HuH-7.5 (cell line): ENCODE measurements around the gene MFN2.
"Not testable (repeated sequence)": the region's sequence is repeated elsewhere in the genome, so short reads cannot be mapped to it uniquely, and the experiment has no call there.

Source experiments
- DNase-seq: peaks from one replicate; pipeline ENCODE4 v3.0.0; 2011; ENCODE audit warnings: low spot score

MFN2 gene

DNA sequence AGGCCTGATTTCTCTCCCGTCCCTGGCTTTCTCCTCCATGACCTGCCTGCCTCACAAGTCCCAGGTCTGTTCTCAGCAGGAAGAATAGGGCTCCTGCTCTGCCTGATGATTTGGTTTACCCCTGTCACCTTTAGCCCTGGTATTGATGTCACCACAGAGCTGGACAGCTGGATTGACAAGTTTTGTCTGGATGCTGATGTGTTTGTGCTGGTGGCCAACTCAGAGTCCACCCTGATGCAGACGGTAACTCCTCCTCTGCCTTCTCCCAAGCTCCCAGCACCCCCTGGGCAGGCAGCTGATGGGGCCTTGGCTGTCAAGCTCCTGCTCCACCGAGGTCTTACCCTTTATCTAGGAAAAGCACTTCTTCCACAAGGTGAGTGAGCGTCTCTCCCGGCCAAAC lies 18.4 kb downstream of the MFN2 start:
- no peak for DNase-seq

DNA sequence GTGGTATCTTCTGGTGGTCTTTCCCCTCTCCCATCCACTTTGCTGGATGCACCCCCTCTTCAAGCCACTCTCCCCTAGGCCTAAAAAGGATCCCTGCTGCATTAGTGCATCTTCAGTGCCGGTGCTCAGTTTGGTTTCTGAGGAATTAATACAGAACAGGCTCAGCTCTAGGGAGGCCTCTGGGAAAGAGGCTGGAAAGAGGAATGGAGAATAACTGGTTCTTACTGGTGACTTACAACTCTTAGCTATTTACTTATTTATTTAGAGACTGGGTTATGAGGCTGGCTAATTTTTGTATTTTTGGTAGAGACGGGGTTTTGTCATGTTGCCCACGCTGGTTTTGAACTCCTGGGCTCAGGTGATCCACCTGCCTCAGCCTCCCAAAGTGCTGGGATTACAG lies 19.0 kb downstream of the MFN2 start:
- DNase-seq: no peak

- DNase-seq: no peak
Observed at GRCh38 chr1:12001249-12001917, 21.1 kb downstream of the MFN2 start.

- DNase-seq: no peak
Observed at GRCh38 chr1:12001996-12002493, 21.8 kb downstream of the MFN2 start.

DNA sequence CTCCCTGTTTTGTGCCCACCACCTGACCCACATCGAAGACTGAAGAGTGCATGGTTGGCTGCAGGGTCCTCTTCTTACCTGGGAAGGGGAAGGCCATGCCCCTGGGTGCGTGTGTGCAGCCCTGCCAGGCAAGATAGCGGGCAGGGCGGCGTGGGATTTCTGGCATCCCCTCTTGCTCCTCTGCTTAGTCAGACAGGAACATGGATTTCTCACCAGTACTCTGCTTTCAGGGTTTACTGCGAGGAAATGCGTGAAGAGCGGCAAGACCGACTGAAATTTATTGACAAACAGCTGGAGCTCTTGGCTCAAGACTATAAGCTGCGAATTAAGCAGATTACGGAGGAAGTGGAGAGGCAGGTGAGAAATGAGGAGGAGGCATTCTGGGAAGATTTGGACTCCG lies 23.5 kb downstream of the MFN2 start:
- no peak for DNase-seq

- DNase-seq: no peak
Observed at GRCh38 chr1:12005488-12006166, 25.4 kb downstream of the MFN2 start.

DNA sequence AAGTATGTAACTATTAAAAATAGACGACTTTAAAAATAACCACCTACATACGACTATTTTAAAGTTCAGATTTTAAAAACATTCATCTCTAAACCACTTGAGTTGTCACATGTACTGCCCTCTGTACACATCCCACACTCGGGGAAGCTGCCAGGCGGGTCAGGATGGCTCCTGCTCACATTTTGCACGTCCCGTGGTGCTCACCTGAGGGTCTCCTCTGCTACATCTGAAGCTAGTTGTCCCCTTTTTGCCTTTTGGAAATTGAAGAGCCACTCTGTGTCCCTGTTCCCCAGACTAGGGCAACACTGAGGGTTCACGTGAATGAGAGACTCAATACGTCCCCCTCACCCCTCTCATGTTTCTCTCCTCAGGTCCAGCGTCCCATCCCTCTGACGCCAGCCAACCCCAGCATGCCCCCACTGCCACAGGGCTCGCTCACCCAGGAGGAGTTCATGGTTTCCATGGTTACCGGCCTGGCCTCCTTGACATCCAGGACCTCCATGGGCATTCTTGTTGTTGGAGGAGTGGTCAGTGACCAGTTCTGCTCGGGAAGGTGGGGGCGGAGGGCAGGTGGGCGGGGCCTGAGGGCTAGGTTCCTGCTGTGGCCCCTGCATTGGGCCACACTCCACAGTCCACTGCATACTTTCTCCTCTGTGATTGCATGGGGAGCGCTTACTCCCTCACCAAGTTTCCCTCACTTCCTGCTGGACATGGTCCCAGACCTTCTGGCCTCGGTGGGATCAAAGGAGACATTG lies 26.1 kb downstream of the MFN2 start:
- DNase-seq: no peak

GRCh38 chr1:12007204-12007603 lies 27.0 kb downstream of the MFN2 start:
- DNase-seq: no peak

GRCh38 chr1:12008355-12008754 lies 28.1 kb downstream of the MFN2 start:
- not testable (repeated sequence) for DNase-seq

DNA sequence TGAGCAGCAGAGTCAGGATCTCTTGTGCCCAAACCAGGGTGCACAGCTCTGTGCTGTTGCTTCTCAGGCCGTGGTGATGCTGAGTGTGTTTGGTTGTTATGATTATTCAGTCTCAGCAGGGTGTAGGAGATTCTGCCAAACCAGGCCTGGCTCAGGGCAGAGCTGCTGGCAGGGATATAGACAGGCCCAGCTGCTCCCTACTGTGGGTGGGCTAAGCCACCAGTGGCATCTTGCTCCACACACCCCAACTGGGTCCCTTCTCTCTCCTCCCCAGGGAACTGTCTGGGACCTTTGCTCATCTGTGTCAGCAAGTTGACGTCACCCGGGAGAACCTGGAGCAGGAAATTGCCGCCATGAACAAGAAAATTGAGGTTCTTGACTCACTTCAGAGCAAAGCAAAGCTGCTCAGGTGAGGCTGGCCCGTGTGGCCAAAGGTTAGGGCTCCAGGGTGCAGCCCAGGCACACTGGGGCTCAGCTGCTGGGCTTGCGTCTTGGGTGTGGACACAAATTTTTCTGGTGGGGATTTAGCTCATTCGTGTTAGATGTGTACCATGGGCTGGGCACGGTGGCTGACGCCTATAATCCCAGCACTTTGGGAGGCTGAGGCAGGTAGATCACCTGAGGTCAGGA lies 29.2 kb downstream of the MFN2 start:
- DNase-seq: no peak

GRCh38 chr1:12010746-12011570 lies 30.7 kb downstream of the MFN2 start:
- no peak for DNase-seq

- no peak for DNase-seq
Observed at GRCh38 chr1:12011998-12012397, 31.8 kb downstream of the MFN2 start.

DNA sequence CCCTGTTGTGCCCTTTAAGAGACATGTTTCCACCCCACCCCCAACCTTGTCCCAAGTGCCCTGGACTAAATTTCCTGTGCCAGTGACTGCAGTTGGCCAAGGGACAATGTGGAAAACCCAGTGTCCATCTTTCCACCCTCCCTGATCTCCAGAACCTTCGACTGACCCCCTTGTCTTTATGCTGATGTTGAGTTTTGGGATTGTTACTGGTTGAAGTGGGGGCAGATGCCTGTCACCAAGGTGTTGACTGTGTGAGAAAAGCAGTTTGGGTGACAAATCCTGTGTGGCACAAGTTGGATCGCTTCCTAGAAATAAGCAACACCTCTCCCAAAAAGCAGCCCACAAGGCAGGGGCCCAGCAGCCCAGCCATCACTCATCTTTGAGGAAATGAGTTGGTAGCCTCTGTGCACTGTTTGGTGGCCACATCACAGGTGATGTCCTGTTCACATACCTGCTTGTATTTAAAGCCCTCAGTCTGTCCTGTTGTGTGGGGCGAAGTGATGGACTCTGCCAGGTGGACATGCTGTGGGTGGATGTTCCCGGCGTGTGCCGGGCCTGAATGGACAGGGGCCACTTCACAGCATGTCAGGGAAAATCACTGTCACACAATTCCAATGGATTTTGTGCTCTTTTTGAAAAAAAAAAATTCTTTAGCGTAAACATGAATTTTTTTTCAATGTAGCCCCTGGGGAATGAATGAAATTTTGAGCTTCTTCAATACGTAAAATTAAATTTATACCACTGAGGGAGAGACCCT lies 32.5 kb downstream of the MFN2 start:
- DNase-seq: no peak

GRCh38 chr1:12014141-12014991 lies 34.1 kb downstream of the MFN2 start:
- no peak for DNase-seq

GRCh38 chr1:12015001-12015491 lies 34.8 kb downstream of the MFN2 start:
- no peak for DNase-seq

GRCh38 chr1:12015499-12015898 lies 35.3 kb downstream of the MFN2 start:
- DNase-seq: no peak

DNA sequence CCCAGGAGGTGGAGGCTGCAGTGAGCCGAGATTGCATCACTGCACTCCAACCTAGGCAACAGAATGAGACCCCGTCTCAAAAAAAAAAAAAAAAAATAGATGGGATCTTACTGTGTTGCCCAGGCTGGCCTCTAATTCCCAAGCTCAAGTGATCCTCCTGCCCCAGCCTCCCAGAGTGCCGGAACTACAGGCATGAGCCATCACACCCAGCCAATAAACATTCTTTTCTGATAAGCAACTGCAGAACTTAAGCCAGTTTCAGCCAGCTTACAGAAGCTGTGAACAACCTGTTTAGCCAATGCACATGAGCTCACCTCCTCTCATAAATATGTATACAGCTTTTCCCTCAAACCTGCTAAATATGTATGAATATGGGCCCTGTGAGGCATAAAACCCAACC lies 35.9 kb downstream of the MFN2 start:
- DNase-seq: no peak

GRCh38 chr1:12019858-12020509 lies 39.7 kb downstream of the MFN2 start:
- no peak for DNase-seq

- no peak for DNase-seq
Observed at GRCh38 chr1:12021616-12022015, 41.4 kb downstream of the MFN2 start.
